ENCODE results near the gene FMNL2.
"Not testable (repeated sequence)": the region's sequence is repeated elsewhere in the genome, so short reads cannot be mapped to it uniquely, and the experiment has no call there.

The FMNL2 gene

DNA sequence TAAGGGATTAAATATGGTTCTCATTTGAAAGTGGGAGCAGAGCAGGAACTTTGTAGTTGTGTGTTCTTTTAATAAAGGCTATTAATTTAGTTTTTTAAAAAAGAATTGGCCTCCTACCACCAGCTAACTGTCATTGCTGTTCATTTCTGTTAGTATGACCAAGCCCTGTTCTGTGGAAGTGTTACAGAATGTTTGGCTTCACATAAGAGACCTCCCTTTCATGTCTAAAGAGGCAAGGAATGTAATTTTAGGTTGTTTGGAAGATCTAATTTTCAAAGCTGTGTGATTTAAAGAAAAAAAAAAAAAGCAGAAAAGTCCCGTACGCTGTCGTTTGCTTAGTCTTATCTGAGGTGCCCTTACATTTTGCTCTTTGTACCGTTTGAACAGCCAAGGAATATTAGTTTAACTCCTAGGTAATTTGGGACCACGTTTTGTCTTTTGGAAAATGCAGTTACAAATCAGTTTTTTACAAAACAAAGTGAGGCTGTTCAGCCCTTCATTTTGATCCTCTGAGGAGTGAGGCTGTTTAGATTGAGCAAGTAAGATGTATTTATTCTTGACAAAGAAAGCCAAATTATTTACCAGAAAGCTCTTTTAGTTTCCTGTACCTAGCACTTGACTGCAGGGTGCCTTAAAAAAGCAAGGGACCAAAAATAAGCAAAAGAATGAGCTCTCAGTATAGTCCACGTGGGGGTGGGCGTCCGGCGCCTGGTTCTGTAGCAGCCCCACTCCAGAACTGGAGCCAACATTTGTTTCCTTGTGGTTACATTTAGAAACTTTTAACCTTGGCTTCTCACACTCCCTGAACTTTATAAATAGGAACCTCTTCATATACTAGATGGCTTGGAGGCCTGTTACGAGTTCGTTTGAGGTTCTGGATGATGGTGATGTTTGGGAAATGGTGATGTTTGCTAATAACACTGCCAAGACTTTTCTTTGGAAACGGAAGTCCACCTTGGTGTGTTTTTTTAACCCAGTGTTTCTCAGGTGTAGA, 136.2 kb downstream of the FMNL2 start:
- no peak for DNase-seq (ENCODE audit: low read depth in 2 of 2)

DNA sequence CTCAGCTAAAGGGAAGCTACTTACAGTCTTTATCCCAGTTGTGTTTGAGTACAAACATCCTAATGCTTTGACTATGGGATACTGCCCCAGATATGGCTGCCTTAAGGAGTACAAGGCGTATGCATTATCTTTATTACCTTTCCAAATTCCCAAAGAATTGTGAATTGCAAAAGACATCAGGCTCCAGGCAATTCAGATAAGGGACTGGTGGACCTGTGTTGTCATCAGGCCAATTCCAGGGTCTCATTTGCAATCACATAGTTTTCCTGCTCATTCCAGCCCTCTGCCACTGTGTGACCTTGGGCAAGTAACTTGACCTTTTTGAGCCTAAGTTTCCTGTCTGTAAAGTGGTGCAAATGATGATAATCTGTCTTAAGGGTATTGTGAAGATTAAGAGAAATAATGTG, 137.5 kb downstream of the FMNL2 start:
- no peak for DNase-seq (ENCODE audit: low read depth in 2 of 2)

DNA sequence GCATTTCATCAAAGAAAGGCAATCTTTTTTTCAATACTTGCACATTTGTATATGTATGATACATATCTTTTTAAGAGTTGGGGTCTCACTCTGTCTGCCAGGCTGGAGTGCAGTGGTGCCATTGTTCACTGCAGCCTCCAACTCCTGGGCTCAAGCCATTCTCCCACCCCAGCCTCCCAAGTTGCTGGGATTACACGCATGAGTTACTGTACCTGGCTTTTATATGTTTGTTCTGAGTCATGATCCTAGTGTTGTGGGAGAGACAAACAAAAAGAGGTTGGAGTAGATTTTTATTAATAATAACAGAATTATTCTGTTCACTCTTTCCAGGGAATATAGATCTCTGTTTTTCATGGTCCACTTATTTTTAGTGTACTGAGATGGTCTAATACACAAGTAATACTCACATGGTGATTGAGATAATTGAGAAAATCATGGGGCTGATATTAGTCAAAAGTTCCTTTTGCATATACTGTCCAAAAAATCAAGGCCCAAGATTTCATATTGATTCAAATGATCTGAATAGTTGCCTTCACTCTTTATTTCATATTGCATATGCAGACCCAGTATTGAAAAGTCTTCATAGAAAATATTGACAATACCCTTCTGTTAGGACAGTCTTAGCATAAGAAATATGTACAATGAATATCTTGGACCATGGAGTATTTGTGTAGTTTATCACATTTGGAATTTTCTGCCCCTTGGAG, 138.3 kb downstream of the FMNL2 start:
- DNase-seq (ENCODE audit: low read depth in 2 of 2), result no peak

DNA sequence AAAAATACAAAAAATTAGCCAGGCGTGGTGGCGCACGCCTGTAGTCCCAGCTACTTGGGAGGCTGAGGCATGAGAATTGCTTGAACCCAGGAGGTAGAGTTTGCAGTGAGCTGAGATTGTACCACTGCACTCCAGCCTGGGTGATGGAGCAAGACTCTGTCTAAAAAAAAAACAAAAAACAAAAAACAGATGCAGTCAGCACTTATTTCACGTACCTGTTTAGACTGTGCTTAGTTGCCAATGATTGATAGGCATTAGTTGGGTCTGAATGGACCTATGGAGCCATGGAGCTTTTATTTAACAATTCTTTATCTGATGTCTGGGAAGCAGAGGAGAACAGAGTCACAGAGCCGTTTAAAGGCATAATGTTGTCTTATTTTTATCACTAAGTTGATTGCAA, 139.5 kb downstream of the FMNL2 start:
- not testable (repeated sequence) for DNase-seq (ENCODE audit: low read depth in 2 of 2)

DNA sequence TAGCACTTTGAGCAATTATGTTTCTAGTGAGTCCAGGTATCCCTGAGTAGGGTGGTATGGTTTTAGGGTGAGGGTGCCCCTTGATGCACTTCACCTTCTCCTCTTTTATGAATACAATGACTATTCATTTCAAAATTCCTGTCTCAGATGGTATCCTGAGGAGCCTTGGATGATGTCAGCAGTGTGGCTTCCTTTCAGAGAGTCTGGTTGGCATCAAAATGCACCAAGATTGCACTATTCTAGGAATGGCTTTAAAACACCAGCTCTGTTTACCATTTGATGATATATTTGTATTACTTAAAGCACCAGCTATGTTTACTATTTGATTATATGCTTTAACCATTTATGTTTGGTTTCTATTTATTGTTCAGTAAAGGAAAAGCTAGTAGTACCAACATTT, 141.0 kb downstream of the FMNL2 start:
- DNase-seq (ENCODE audit: low read depth in 2 of 2), result no peak

DNA sequence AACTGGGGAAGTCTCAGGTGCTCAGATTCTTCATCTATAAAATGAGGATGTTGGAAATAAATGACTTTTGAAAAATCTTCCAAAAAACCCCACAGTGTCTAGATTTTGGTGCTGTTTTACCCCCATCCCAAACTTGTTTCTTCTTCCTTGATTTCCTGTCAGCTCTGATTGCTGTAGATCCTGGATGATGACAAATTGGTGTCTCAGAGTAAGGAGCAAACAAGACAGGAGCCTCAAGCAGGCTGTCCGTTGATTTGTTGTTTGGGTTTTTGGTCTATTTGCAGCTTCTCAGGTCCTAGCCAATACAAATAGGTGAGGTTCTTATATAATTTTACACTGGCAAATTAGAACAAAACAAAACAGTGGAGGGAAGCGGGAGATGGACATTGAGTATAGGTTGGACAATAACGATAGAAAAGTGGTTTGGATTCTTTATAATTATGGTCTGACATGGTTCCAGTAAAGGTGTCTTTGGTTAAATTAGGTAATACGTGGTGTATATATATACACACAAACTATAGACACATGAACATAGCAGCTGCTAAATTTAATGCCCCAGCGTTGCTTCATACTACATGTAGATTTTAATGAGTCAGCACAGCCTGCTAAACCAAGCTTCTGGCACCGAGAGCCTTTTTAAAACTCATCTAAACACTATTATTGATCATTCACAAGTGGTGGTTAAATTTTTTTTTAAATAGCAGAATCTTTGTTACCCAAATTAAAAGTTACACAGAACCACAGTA, 142.5 kb downstream of the FMNL2 start:
- DNase-seq (ENCODE audit: low read depth in 2 of 2), result no peak

DNA sequence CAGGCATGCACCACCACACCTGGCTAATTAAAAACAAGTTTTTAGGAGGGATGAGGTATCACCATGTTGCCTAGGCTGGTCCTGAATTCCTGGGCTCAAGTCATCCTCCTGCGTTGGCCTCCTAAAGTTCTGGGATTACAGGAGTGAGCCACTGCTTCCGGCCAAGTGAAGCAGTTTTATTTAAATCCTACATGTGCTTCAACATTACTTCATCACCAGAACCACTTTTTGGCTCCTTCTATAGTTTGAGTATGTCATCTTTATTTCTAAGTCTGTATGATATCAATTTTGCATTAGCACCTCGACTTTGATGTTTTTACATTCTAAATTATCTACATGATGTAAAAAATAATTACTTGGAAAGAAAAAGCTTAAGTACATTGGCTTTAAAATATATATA, 144.3 kb downstream of the FMNL2 start:
- DNase-seq (ENCODE audit: low read depth in 2 of 2), result no peak

DNA sequence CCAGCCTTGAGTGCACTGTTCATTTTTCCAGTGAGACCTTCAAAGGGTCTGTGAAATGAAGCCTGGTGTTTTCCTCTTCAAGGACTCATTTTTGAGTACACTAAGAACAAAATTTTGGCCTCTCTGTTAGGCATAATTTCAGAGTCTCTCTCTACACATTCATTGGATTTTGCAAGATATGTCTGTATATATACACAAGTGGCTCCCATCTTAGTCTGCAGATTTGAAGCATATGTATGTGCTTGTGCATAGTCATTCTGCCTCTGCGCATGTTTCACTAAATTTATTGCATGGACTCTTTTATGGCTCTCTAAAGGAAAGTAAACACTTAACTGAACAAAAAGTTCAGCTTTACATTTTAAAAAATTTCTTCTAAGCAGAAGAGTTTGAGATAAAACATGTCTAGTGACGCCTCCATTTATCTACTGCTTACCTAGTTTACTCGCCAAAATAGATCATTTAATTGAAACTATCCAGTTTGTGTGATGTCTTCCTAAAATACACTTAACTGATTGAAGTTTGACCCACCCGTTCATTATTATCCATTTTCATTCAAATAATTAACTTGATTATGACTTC, 145.9 kb downstream of the FMNL2 start:
- DNase-seq (ENCODE audit: low read depth in 2 of 2), result peak in 1 of 2 experiments; percentile 40

DNA sequence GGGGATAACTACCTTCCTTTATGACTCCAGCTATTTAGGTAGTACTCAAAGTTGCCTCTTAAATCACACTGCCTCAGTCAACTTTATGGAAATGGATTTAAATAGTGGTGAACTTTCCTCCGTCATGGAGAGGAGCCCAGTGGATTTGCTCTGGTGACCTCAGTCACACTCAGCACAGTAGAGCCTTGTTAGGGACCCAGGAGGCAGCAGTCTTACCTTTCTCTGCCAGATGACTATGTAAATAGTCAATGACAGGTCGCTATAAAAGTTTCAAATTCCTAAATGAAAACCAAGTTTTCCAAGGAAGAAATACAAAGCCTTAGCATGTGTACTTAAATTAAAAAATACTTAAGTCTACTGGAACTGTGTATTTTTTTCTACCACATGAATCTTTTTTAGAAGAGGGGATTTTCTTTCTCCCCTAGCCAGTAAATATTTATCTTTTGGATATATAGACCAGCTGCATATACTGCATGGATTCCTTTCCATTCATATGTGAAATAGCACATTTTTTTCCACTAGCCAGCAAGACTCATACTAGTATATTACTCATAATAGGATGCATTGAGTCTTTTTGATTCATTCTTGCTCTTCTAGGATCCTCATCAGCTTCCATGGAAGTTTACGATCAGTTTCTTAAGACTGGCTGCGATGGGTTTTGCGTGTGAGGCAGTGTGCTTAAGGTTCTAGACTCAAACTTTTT, 147.1 kb downstream of the FMNL2 start:
- no peak for DNase-seq (ENCODE audit: low read depth in 2 of 2)

DNA sequence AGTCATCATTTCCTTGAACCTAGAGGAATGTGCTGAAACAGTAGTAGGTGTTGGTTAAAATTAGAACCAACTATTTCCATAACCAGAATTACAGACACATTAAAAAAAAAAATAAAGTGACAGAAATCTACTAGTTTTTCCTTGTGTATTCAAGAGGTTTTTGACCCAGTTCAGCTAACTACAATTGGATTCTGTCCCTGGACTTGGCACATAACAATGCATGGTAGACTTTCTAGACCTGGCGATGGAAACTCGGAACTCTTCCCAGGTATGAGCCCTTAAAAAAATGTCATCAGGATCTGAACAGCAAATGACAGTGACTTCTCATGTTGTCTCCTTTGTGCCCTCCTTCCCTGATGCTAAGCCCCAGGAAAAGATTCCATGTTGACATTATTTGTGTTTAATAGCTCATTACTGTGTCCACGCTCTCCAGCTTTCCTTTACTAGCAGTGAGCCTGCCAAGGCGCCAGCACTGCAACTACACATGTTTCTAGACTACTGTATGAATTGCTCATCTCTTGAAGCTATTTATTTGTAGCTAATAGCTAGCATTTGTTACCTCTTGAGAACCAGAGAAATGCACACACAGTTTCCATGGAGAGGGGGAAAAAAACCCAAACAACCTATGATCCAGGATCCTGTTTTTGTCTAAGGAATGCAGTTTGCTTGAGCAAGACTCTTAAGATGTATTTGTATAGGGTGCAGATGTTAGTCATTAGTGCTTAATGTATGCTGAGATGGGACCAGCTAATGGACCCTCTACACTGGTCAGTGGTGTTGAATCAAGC, 148.5 kb downstream of the FMNL2 start:
- peak; percentile 81 to 83 for DNase-seq (ENCODE audit: low read depth in 2 of 2)

DNA sequence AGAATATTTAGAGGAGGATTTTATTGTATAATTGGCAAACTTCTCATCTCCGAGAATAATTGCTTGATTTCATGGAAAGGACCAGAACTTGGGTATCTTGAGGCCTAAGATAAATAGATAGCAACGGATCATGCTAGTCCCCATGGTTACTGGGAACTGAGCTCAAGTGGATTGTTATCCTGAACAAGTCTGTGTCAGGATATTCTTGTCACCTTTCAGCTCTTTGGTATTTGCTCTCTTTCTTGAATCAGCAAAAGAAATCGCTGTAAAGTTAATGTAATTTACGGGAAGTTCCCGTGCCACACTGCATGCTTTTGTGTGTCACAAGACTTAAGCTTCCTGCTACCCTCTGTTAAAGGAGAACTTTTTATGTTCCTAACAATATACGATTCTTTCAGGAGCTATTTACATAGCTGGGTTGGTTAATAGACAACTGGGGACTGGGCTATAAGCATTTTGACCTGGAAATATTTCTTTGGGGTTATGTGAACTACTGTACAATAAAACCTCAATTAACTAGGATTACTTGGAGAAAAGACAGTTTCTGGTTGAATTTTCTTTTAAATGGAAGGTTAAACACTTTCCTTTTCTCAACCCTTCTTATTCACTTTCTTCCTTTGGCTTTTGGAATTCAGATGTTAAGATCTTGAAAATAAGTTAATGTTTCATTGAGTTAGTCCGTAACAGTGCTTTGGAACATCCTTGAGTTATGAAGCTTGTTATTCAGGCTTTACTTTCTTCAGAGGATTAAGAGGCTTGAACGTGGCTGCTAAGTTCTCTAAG, 151.2 kb downstream of the FMNL2 start:
- no peak for DNase-seq (ENCODE audit: low read depth in 2 of 2)

DNA sequence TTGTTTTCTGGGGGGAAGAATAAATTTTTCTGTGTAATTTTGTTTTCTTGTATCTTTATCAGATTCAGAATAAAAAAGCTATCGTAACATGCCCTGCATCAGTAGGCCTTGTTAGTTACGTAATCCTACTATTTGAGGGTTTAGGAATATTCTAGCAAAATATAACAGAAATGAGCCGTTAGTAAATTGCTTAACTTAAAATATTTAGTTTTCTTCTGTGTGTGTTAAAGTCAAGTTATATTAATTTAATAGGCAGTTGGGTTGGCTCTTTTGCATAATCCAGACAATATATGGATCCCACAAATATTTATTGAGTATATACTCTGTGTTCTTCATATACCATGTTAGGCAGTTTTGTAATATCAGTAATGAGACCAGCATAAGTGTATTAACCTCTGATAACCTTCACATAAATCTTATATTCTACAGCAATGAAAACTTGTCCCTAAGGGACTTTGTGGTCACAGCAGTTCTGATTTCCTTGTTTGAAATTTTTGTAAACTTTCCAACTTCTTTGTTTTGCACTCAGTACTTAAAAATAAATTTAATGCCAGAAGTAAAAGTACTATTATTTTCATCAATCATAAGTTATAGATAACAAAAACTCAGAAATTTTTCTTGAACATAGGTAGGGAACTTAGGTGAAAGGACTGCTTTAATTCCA, 151.9 kb downstream of the FMNL2 start:
- no peak for DNase-seq (ENCODE audit: low read depth in 2 of 2)

DNA sequence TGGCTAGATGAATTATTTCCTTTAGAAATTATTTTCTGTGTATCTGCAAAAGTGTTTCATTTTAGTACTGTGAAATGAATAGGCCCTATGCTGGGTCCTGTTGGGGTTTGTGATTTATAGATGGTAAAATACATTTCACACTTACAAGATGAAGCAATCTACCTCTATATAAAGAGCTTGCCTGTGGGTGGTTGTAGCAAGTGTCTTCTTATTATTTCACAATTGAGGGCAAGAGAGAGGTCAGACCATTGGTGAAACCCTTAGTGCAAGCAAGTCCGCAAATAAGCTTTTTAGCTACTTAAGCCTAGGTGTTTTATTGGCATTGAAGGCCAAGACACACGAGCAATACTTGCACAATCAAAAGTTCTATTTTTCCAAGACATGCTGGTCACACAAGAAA, 153.1 kb downstream of the FMNL2 start:
- DNase-seq (ENCODE audit: low read depth in 2 of 2), result no peak

DNA sequence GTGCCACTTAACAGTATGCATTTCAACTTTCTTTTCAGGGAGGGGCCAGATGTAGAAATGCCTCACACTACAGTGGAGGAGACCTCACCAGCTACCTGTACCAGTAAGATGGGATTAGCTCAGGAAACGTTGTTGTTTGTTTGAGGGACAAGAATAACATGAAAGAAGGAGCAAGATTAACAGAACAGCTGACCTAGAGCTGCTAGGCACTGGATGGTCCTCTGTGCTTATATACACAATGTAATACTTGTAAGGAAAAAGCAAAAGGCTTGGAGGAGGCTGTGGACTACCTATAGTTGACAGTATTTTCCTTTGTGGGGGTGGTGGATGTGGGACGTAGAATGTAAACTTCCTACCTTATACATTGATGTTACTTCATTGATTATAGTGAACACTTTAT, 154.4 kb downstream of the FMNL2 start:
- DNase-seq (ENCODE audit: low read depth in 2 of 2), result no peak

DNA sequence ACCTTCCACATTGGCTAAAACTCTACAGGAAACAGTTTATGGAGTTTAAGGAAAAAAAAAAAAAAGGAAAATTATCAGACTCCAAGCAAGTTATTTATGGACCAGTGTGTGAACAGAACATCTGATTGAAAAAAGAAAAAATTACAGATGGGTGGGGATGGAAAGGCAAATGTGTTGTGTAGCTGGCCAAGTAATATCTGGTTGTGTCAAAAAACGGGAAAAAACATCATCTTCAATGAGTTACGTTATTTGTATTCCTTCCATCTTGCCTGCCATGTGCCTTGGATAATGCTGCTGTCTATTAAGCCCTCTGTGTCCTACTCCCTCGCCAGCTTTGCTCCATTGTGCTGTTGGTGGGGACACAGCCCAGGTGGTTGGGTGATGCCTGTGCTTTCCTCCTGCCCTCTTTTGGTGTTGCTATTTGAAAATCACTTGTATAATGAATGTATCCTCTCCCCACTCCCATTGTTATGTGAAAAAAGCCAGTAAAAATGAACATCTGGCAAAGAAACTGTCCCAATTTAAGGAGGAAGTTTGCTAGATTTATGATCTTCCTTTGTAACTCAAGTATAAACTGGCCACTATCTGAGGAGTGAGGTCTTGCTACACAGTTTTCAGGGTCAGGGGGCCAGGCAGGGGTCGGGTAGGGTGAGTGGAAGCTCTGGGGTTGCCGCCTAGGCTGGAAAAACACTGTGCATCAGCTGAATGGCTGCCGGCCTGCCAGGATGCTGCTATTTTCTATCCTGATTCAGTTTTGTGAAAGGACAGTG, 155.9 kb downstream of the FMNL2 start:
- DNase-seq (ENCODE audit: low read depth in 2 of 2), result no peak

DNA sequence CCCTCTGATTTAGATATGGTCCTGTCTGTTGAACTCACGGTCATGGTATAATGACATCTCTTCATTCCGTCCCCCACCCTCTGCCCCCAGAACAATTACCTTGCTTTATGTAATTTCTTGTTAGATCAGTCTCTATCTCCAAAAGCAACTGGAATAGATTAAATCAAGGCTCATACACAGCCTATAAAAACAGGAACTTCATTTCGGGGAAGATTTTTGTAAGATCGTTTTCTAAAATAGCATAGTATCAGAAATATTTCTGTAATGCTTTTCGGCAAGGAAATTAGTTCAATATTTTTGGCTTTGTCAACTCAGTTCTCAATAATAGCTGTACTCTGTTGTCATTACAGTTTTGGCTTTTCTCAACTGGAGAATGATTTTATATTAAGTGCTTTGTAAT, 157.2 kb downstream of the FMNL2 start:
- no peak for DNase-seq (ENCODE audit: low read depth in 2 of 2)

DNA sequence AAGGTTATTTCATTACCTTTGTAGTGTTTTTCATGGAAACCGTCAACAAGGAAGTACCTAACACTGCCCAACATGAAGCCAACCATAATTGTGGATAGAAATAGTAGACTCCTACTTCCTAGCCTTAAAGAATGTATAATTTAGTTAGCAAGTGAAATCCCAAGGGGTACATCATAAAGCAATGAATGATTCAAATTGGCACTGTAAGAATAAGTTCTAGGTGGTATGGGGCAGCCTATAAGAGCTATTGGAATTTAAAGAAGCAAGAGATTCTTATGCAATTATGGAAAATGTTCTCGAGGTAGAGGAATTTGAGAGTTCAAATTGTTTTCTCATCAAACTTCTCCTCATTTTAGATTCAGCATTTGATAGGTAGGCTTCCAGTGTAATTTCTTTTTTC, 157.9 kb downstream of the FMNL2 start:
- no peak for DNase-seq (ENCODE audit: low read depth in 2 of 2)

DNA sequence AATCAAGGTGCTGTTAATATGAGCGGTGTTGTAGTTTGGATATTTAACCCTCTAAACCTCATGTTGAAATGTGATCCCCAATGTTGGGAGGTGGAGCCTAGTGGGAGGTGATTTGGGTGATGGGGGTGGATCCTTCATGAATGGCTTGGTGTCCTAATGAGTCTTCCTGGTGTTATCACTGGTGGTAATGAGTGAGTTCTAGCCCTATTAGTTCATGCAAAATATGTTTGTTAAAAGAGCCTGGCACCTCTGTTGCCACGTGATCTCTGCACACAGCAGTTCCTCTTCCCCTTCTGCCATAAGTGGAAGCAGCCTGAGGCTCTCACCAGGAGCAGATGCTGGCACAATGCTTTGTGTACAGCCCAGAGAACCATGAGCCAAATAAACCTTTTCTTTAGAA, 158.4 kb downstream of the FMNL2 start:
- no peak for DNase-seq (ENCODE audit: low read depth in 2 of 2)
